Astrocyte of the cerebellum (primary cell): ENCODE results near the gene NEO1.

ENCODE experiments used
- DNase-seq: peaks from one replicate; pipeline ENCODE4 v3.0.0-alpha.2; 2011; ENCODE audit warnings: low read depth
- H3K4me3 ChIP-seq: 2 replicates; pipeline ENCODE4 v1.5.1; 2011; ENCODE audit warnings: mild to moderate bottlenecking, low read depth, low read length, moderate library complexity
- in situ Hi-C: cut with HindIII; loops from 2 replicates; pipeline ENCODE4 v1.10.0; 2017; ENCODE audit warnings: low sequenced_read_pairs
- TF ChIP-seq, protein P1 (sequence below): IDR thresholded peaks from 2 replicates; pipeline ENCODE4 v1.5.1; 2012; ENCODE audit warnings: low read length, low read depth, moderate library complexity, mild to moderate bottlenecking; ENCODE audit errors: missing control alignments

The NEO1 gene

DNA sequence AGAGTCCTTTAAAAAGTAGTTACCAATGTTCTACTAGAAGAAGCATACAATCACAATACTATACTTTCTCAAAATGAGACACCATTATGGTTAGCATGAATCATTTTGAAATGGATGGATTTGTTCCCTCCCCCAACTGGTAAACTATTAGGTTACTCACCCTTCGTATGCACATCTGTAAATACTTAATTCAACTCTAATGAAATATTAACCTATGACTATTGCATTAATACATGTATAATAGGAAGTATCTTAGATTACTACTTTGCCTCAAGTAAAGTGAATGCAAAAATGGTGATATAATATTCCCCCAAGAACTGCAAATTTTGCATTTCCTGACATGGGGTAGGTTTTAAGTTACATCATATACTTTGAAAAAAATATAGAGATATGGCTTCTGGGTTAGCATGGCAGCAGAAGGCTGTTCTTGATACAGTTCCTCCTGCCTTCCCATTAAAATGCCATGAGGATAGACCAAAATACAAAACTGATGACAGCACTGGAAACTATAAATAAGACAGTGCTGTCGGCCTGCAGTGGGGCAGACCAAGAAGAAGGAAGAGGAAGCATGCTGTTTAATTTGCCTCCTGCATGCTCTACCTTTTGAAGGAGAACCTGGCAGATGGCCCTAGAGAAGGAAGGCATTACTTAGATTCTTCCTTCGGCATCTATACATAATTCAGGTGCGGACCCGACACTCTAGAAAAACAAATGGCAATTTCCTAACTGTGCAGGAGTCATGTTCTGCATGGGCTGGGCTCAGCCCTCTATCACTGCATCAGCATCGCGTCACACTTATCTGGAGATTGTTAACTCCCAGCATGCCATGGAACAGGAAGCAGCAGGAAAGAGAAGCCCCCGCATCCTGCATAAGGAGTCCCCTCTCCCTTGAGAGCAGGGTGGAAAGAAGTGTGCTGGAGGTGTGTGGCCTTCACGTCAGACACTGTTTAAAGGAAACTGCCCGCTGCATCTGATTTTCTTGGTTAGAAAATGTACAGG is 41.8 kb upstream of the NEO1 start:
- H3K4me3 ChIP-seq = no peak overlapping the region
- no peak for DNase-seq
- in situ Hi-C loops = no loop called here
- TF ChIP-seq, protein P1, sequence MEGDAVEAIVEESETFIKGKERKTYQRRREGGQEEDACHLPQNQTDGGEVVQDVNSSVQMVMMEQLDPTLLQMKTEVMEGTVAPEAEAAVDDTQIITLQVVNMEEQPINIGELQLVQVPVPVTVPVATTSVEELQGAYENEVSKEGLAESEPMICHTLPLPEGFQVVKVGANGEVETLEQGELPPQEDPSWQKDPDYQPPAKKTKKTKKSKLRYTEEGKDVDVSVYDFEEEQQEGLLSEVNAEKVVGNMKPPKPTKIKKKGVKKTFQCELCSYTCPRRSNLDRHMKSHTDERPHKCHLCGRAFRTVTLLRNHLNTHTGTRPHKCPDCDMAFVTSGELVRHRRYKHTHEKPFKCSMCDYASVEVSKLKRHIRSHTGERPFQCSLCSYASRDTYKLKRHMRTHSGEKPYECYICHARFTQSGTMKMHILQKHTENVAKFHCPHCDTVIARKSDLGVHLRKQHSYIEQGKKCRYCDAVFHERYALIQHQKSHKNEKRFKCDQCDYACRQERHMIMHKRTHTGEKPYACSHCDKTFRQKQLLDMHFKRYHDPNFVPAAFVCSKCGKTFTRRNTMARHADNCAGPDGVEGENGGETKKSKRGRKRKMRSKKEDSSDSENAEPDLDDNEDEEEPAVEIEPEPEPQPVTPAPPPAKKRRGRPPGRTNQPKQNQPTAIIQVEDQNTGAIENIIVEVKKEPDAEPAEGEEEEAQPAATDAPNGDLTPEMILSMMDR = no peak

DNA sequence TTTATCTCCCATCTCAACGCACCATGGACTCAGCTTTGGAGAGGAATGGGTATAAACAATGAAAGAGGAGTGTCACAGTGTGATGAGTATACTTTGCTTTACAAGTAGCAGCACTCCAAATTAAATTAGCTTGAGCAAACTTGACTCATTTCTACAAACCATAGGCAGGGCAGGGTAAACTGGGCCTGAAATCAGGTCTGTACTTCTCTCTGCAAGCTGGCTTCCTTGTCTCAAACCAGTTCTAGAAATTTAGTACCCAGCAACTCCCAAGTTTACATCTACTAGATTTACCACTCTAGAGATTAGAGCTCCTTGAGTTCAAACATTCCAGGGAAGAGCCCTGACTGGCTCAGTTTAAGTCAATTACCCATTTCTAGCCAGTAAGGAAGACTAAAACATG is 37.4 kb upstream of the NEO1 start:
- DNase-seq = no peak
- TF ChIP-seq, protein P1 = no peak
- in situ Hi-C loops = no loop called here

DNA sequence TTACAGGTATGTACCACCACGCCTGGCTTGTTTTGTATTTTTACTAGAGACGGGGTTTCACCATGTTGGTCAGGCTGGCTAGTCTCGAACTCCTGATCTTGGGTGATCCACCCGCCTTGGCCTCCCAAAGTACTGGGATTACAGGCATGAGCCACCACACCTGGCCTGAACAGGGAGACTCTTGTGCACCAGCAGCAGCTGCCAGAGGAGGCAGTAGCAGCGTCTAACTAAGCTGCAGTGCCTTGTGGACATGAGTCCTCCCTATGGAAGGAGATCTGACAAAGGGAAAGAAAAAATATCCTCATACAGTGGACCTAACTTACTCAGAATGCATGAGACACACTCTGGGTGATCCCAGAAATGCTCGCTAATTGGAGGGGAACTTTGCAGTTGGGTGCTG is 36.8 kb upstream of the NEO1 start:
- no peak for DNase-seq
- TF ChIP-seq, protein P1 = no peak
- in situ Hi-C loops = no loop called here
- no peak overlapping the region for H3K4me3 ChIP-seq

More for the DNA sequence above, 37.4 kb upstream of the NEO1 start:
- H3K4me3 ChIP-seq = no peak overlapping the region

DNA sequence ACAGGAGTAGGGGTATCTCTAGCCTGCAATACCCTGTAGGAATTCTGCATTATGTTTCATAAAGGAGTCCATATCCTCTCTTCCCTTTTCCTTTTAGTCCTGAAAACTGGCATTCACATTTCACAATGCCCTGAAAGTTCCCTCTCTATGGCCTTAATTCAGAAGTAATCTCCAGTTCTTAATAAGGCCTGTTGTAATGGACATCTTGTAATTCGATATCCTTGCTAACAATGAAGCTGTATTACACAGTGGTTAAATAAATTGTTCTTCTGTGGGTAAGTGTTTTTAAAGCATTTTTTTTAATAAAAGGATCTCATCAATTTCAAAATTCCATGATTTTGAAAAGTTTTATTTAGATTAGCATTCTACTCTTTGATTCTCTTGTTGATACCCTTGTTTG is 34.3 kb upstream of the NEO1 start:
- no peak for DNase-seq
- no peak overlapping the region for H3K4me3 ChIP-seq
- TF ChIP-seq, protein P1 = no peak
- in situ Hi-C loops = no loop called here

DNA sequence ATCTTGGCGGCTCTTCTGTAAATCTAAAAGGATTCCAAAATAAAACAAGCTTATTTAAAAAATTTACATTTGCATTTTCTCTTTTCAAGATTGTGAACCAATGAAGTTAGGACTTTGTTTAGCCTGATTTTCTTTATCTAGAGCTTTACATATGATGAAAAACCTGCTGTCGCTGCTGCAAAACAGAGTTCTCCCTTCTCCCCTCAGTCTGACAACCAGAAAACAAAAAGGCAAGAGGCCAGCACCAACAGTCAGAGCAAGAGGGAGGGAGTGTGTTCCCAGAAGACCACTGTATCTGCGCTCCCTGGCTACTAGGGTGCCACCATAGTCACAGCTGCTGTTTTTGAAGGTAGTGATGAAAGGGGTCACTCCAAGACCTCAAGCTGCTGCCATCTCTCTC is 33.1 kb upstream of the NEO1 start:
- in situ Hi-C loops = no loop called here
- no peak for DNase-seq
- TF ChIP-seq, protein P1 = no peak
- no peak overlapping the region for H3K4me3 ChIP-seq

DNA sequence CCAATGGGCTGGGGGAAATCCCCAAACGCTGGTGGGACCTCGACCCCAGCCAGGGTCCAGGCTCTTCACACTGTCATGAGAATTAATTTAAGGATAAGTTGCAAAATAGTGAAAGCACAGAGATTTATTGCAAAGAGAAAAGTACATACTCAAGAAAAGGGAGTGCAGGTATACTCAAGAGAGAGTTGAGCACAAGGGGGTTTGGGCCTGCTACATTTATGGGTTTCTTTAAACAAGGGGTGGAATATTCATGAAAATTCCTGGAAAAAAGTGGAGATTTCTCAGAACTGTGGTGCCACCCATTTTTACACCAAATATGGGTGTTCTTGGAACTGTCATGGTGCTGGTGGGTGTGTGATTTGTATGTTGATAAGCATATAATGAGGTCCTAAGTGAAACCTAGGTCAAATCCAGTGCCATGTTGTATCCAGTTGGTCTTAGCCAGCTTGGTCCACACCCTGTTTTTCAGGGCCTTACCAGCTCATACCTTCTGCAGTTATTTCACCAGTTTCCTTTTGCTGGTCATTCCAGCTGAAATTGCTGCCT is 32.6 kb upstream of the NEO1 start:
- TF ChIP-seq, protein P1 = no peak
- in situ Hi-C loops = no loop called here
- no peak overlapping the region for H3K4me3 ChIP-seq
- DNase-seq = no peak
